NOMO-1 treated with DMSO at 0.1 percent for 48 hours (cell line): ENCODE measurements around the gene TMEM72.
A peak's percentile ranks its signal among the peaks of the same experiment; 100 is the strongest.
"Not testable (repeated sequence)": the region's sequence is repeated elsewhere in the genome, so short reads cannot be mapped to it uniquely, and the experiment has no call there.

ENCODE experiments used
- DNase-seq: peaks from one replicate; lab custom pipeline; 2025; ENCODE audit not compliant: unreplicated experiment; lab: John Stamatoyannopoulos, UW

Gene TMEM72

GRCh38 chr10:44911081-44911540 is at the start of gene TMEM72:
Gene TMEM72, plus strand, starts transcription at chr10:44911337. Its CDS starts 176 bp downstream, at chr10:44911513.
- no peak for DNase-seq

GRCh38 chr10:44862006-44862751 is 49.0 kb upstream of the TMEM72 start:
- no peak for DNase-seq

- no peak for DNase-seq
Measured at GRCh38 chr10:44862924-44863323, 48.2 kb upstream of the TMEM72 start.

- DNase-seq, result no peak
Measured at GRCh38 chr10:44863344-44864047, 47.6 kb upstream of the TMEM72 start.

GRCh38 chr10:44864051-44864450 is 47.1 kb upstream of the TMEM72 start:
- no peak for DNase-seq

- peak; percentile 69 for DNase-seq
Measured at GRCh38 chr10:44864637-44865288, 46.4 kb upstream of the TMEM72 start.

GRCh38 chr10:44865289-44865671 is 45.9 kb upstream of the TMEM72 start:
- DNase-seq, result no peak

GRCh38 chr10:44866367-44866766 is 44.8 kb upstream of the TMEM72 start:
- not testable (repeated sequence) for DNase-seq

- no peak for DNase-seq
Measured at GRCh38 chr10:44870031-44870430, 41.1 kb upstream of the TMEM72 start.

- no peak for DNase-seq
Measured at GRCh38 chr10:44873160-44873559, 38.0 kb upstream of the TMEM72 start.

- DNase-seq, result no peak
Measured at GRCh38 chr10:44874166-44874565, 37.0 kb upstream of the TMEM72 start.

- peak; percentile 37 for DNase-seq
Measured at GRCh38 chr10:44878706-44879530, 32.2 kb upstream of the TMEM72 start.

- DNase-seq, result no peak
Measured at GRCh38 chr10:44879531-44879899, 31.6 kb upstream of the TMEM72 start.

- DNase-seq, result no peak
Measured at GRCh38 chr10:44880090-44880715, 30.9 kb upstream of the TMEM72 start.

- peak; percentile 23 for DNase-seq
Measured at GRCh38 chr10:44881649-44882048, 29.5 kb upstream of the TMEM72 start.

GRCh38 chr10:44882166-44882720 is 28.9 kb upstream of the TMEM72 start:
- DNase-seq, result no peak

GRCh38 chr10:44883593-44884331 is 27.4 kb upstream of the TMEM72 start:
- DNase-seq, result no peak

GRCh38 chr10:44885710-44886109 is 25.4 kb upstream of the TMEM72 start:
- DNase-seq, result no peak

GRCh38 chr10:44886966-44887365 is 24.2 kb upstream of the TMEM72 start:
- DNase-seq, result no peak

- no peak for DNase-seq
Measured at GRCh38 chr10:44888886-44889285, 22.3 kb upstream of the TMEM72 start.
